Left ventricle myocardium inferior (tissue), 1 donor: Measurements from ENCODE around the gene KLK3. TPM values are rescaled to one million over a fixed set of nuclear protein-coding genes. Genes with fewer than 3 reads are reported as not detected.

Source experiments
- DNase-seq: peaks from one replicate; pipeline ENCODE4 v3.0.0-alpha.2; 2020
- H3K27ac ChIP-seq: fragments of 200-600 bp; replicated peaks from 2 replicates; pipeline ENCODE4 v1.8.0; 2021
- H3K27me3 ChIP-seq: fragments of 200-600 bp; 2 replicates; pipeline ENCODE4 v1.8.0; 2021; ENCODE audit warnings: low read depth
- H3K36me3 ChIP-seq: fragments of 200-600 bp; 2 replicates; pipeline ENCODE4 v1.8.0; 2021
- H3K4me1 ChIP-seq: fragments of 200-600 bp; 2 replicates; pipeline ENCODE4 v1.8.0; 2021
- H3K4me3 ChIP-seq: fragments of 200-600 bp; 2 replicates; pipeline ENCODE4 v1.8.0; 2021; ENCODE audit warnings: mild to moderate bottlenecking, moderate library complexity
- H3K9me3 ChIP-seq: fragments of 200-600 bp; replicated peaks from 2 replicates; pipeline ENCODE4 v1.8.0; 2021
- CTCF ChIP-seq: fragments of 200-600 bp; IDR thresholded peaks from 2 replicates; pipeline ENCODE4 v1.8.0; 2021; ENCODE audit warnings: antibody characterized with exemption, mild to moderate bottlenecking, borderline replicate concordance
- intact Hi-C: fragments of 100-400 bp; cut with micrococcal nuclease; formaldehyde crosslinking; loops from one replicate; pipeline ENCODE4 v1.11.0; 2022
- total RNA-seq: library from RNA; stranded (reverse); fragmentation: NEBNext Ultra II Directional; extraction: Animal tissue kit (Norgen Biotek cat#: 25700); gene quantifications from one replicate; pipeline ENCODE4 v1.2.1, GENCODE V29; 2021
- donor health status: DM: no; HTN: yes; CAD: no; lungs with severe emphysema.

KLK3 gene
- total RNA-seq, 1 donor from 2014 or later = not detected

- no peak overlapping the region for H3K27ac ChIP-seq
- peaks cover 19% of the 10 kb centered on the region for H3K4me1 ChIP-seq
- intact Hi-C loops = no loop called here
- peaks cover 99% of the 10 kb centered on the region for H3K27me3 ChIP-seq
- DNase-seq = no peak
- peak overlapping the region; percentile 39 for H3K4me3 ChIP-seq
- no peaks in the 10 kb centered on the region for H3K9me3 ChIP-seq
- no peaks in the 10 kb centered on the region for H3K36me3 ChIP-seq
- no peak for TF ChIP-seq CTCF
These were observed 33.5 kb upstream of the KLK3 start for GRCh38 chr19:50821248-50821612.

- no peak overlapping the region for H3K4me3 ChIP-seq
- no peaks in the 10 kb centered on the region for H3K36me3 ChIP-seq
- DNase-seq = no peak
- H3K9me3 ChIP-seq = no peaks in the 10 kb centered on the region
- intact Hi-C loops = no loop called here
- H3K27me3 ChIP-seq = peaks cover 99% of the 10 kb centered on the region
- no peak for TF ChIP-seq CTCF
- peaks cover 19% of the 10 kb centered on the region for H3K4me1 ChIP-seq
- H3K27ac ChIP-seq = no peak overlapping the region
These were observed 33.1 kb upstream of the KLK3 start for GRCh38 chr19:50821622-50822021.

GRCh38 chr19:50822661-50823208 lies 32.0 kb upstream of the KLK3 start:
- no peaks in the 10 kb centered on the region for H3K9me3 ChIP-seq
- H3K27me3 ChIP-seq = peaks cover 99% of the 10 kb centered on the region
- H3K27ac ChIP-seq = no peak overlapping the region
- H3K4me3 ChIP-seq = no peak overlapping the region
- intact Hi-C loops = no loop called here
- peaks cover 19% of the 10 kb centered on the region for H3K4me1 ChIP-seq
- DNase-seq = no peak
- no peak for TF ChIP-seq CTCF
- no peaks in the 10 kb centered on the region for H3K36me3 ChIP-seq

- Histone ChIP-seq H3K4me1 (peaks cover 12% of the 10 kb centered on the region), H3K27me3 (peaks cover 99% of the 10 kb centered on the region), H3K9me3 (no peaks in the 10 kb centered on the region), H3K4me3 (no peak within 1 kb of the TSS), H3K27ac (no peak within 1 kb of the TSS), H3K36me3 (no peaks in the 10 kb centered on the region)
- DNase-seq = no peak
- intact Hi-C loops = no loop called here
- TF ChIP-seq CTCF = no peak
These were observed 31.2 kb upstream of the KLK3 start, which contains the start of gene KLK1 for GRCh38 chr19:50823389-50824042. KLK1 (minus strand) TSS chr19:50823787; CDS start chr19:50823748, 39 bp downstream.

- intact Hi-C loops = no loop called here
- peaks cover 95% of the 10 kb centered on the region for H3K27me3 ChIP-seq
- no peak for DNase-seq
These were observed 28.0 kb upstream of the KLK3 start for GRCh38 chr19:50826492-50827240.

More at GRCh38 chr19:50826492-50827240, 28.0 kb upstream of the KLK3 start:
- TF ChIP-seq CTCF = no peak
- Histone ChIP-seq H3K27ac (no peak overlapping the region), H3K36me3 (no peaks in the 10 kb centered on the region), H3K4me3 (no peak overlapping the region), H3K4me1 (no peaks in the 10 kb centered on the region), H3K9me3 (no peaks in the 10 kb centered on the region)
